WTC11 (cell line): Measurements from ENCODE around the gene TMEM176B. TPM values are rescaled to one million over a fixed set of nuclear protein-coding genes. Genes with fewer than 3 reads are reported as not detected.

Experiments used
- CREM ChIP-seq: sonication (generic); formaldehyde crosslinking; IDR thresholded peaks from 2 replicates; pipeline ENCODE4 v1.8.1; 2022; ENCODE audit warnings: mild to moderate bottlenecking, missing genetic modification reagents, moderate library complexity
- ELF4 ChIP-seq: sonication (generic); formaldehyde crosslinking; IDR thresholded peaks from 2 replicates; pipeline ENCODE4 v1.8.1; 2022; ENCODE audit warnings: low read depth, mild to moderate bottlenecking, moderate library complexity, missing genetic modification reagents
- FOXJ3 ChIP-seq: sonication (generic); formaldehyde crosslinking; IDR thresholded peaks from 2 replicates; pipeline ENCODE4 v1.9.0; 2021; ENCODE audit warnings: missing genetic modification reagents, mild to moderate bottlenecking, borderline replicate concordance
- JAZF1 ChIP-seq: fragments of 250-450 bp; sonication (Bioruptor Pico); IDR thresholded peaks from 2 replicates; pipeline ENCODE4 v1.9.0; 2021; ENCODE audit warnings: moderate library complexity, mild to moderate bottlenecking, inconsistent platforms
- MXD4 ChIP-seq: fragments of 250-450 bp; sonication (Bioruptor Pico); IDR thresholded peaks from 2 replicates; pipeline ENCODE4 v1.8.0; 2021; ENCODE audit warnings: mild to moderate bottlenecking, moderate library complexity, borderline replicate concordance
- TEAD4 ChIP-seq: sonication (generic); formaldehyde crosslinking; IDR thresholded peaks from 2 replicates; pipeline ENCODE4 v1.8.0; 2022; ENCODE audit warnings: mild to moderate bottlenecking, missing genetic modification reagents
- ZNF138 ChIP-seq: sonication (generic); formaldehyde crosslinking; conservative IDR thresholded peaks from 2 replicates; pipeline ENCODE4 v1.8.1; 2022; ENCODE audit warnings: mild to moderate bottlenecking, moderate library complexity, missing genetic modification reagents
- total RNA-seq: library from RNA; stranded (reverse); gene quantifications from 3 replicates; pipeline ENCODE4 v1.2.3, GENCODE V29; 2021
- TF ChIP-seq, protein P1 (sequence below): sonication (generic); formaldehyde crosslinking; conservative IDR thresholded peaks from 2 replicates; pipeline ENCODE4 v1.8.1; 2023; ENCODE audit warnings: mild to moderate bottlenecking, low read depth, missing genetic modification reagents, moderate library complexity
- TF ChIP-seq, protein P2 (sequence below): fragments of 250-450 bp; sonication (Bioruptor Pico); IDR thresholded peaks from 2 replicates; pipeline ENCODE4 v1.9.0; 2021; ENCODE audit warnings: moderate library complexity, mild to moderate bottlenecking, inconsistent platforms, borderline replicate concordance
- TF ChIP-seq, protein P3 (sequence below): fragments of 250-450 bp; sonication (Bioruptor Pico); IDR thresholded peaks from 2 replicates; pipeline ENCODE4 v1.8.0; 2021; ENCODE audit warnings: mild to moderate bottlenecking
- TF ChIP-seq, protein P4 (sequence below): sonication (generic); formaldehyde crosslinking; IDR thresholded peaks from 2 replicates; pipeline ENCODE4 v1.8.1; 2023; ENCODE audit warnings: mild to moderate bottlenecking, moderate library complexity, missing genetic modification reagents
- TF ChIP-seq, protein P5 (sequence below): sonication (generic); formaldehyde crosslinking; IDR thresholded peaks from 2 replicates; pipeline ENCODE4 v1.8.1; 2023; ENCODE audit warnings: mild to moderate bottlenecking, missing genetic modification reagents, moderate library complexity

The TMEM176B gene
- total RNA-seq, 1 experiment from 2014 or later, result 1.0 TPM

DNA sequence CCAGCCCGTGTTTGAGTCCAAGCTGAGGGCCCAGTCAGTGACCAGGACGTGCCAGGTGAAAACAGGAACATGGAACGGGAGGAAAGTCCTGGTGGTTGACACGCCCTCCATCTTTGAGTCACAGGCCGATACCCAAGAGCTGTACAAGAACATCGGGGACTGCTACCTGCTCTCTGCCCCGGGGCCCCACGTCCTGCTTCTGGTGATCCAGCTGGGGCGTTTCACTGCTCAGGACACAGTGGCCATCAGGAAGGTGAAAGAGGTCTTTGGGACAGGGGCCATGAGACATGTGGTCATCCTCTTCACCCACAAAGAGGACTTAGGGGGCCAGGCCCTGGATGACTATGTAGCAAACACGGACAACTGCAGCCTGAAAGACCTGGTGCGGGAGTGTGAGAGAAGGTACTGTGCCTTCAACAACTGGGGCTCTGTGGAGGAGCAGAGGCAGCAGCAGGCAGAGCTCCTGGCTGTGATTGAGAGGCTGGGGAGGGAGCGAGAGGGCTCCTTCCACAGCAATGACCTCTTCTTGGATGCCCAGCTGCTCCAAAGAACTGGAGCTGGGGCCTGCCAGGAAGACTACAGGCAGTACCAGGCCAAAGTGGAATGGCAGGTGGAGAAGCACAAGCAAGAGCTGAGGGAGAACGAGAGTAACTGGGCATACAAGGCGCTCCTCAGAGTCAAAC lies 57.7 kb downstream of the TMEM176B start (continued):
- TF ChIP-seq, protein P1, sequence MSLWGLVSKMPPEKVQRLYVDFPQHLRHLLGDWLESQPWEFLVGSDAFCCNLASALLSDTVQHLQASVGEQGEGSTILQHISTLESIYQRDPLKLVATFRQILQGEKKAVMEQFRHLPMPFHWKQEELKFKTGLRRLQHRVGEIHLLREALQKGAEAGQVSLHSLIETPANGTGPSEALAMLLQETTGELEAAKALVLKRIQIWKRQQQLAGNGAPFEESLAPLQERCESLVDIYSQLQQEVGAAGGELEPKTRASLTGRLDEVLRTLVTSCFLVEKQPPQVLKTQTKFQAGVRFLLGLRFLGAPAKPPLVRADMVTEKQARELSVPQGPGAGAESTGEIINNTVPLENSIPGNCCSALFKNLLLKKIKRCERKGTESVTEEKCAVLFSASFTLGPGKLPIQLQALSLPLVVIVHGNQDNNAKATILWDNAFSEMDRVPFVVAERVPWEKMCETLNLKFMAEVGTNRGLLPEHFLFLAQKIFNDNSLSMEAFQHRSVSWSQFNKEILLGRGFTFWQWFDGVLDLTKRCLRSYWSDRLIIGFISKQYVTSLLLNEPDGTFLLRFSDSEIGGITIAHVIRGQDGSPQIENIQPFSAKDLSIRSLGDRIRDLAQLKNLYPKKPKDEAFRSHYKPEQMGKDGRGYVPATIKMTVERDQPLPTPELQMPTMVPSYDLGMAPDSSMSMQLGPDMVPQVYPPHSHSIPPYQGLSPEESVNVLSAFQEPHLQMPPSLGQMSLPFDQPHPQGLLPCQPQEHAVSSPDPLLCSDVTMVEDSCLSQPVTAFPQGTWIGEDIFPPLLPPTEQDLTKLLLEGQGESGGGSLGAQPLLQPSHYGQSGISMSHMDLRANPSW, result no peak
- no peak for TF ChIP-seq FOXJ3 (CRISPR knock-in tag)
- TF ChIP-seq MXD4 (CRISPR knock-in tag), result no peak
- no peak for TF ChIP-seq ELF4 (CRISPR knock-in tag)
- TF ChIP-seq, protein P2, sequence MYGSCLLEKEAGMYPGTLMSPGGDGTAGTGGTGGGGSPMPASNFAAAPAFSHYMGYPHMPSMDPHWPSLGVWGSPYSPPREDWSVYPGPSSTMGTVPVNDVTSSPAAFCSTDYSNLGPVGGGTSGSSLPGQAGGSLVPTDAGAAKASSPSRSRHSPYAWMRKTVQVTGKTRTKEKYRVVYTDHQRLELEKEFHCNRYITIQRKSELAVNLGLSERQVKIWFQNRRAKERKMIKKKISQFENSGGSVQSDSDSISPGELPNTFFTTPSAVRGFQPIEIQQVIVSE (CRISPR knock-in tag), result no peak
- no peak for TF ChIP-seq CREM (CRISPR knock-in tag)
- TF ChIP-seq JAZF1 (CRISPR knock-in tag), result no peak
- no peak for TF ChIP-seq ZNF138 (CRISPR knock-in tag)
- TF ChIP-seq, protein P3, sequence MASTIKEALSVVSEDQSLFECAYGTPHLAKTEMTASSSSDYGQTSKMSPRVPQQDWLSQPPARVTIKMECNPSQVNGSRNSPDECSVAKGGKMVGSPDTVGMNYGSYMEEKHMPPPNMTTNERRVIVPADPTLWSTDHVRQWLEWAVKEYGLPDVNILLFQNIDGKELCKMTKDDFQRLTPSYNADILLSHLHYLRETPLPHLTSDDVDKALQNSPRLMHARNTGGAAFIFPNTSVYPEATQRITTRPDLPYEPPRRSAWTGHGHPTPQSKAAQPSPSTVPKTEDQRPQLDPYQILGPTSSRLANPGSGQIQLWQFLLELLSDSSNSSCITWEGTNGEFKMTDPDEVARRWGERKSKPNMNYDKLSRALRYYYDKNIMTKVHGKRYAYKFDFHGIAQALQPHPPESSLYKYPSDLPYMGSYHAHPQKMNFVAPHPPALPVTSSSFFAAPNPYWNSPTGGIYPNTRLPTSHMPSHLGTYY (CRISPR knock-in tag), result no peak
- TF ChIP-seq, protein P4, sequence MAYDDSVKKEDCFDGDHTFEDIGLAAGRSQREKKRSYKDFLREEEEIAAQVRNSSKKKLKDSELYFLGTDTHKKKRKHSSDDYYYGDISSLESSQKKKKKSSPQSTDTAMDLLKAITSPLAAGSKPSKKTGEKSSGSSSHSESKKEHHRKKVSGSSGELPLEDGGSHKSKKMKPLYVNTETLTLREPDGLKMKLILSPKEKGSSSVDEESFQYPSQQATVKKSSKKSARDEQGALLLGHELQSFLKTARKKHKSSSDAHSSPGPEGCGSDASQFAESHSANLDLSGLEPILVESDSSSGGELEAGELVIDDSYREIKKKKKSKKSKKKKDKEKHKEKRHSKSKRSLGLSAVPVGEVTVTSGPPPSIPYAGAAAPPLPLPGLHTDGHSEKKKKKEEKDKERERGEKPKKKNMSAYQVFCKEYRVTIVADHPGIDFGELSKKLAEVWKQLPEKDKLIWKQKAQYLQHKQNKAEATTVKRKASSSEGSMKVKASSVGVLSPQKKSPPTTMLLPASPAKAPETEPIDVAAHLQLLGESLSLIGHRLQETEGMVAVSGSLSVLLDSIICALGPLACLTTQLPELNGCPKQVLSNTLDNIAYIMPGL, result no peak
- TF ChIP-seq, protein P5, sequence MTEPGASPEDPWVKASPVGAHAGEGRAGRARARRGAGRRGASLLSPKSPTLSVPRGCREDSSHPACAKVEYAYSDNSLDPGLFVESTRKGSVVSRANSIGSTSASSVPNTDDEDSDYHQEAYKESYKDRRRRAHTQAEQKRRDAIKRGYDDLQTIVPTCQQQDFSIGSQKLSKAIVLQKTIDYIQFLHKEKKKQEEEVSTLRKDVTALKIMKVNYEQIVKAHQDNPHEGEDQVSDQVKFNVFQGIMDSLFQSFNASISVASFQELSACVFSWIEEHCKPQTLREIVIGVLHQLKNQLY (CRISPR knock-in tag), result no peak
- TF ChIP-seq TEAD4 (CRISPR knock-in tag), result no peak

Other genes with a start within 250 kb of the TMEM176B start
- 0.28 to 0.39 TPM (median 0.30 TPM) in 3 replicates for gene GIMAP4, start 233.0 kb downstream of the TMEM176B start, total RNA-seq
- gene GIMAP6, start 168.0 kb downstream of the TMEM176B start, total RNA-seq, result 0.13 to 0.18 TPM (median 0.14 TPM) in 3 replicates
- 0.15 to 0.37 TPM (median 0.18 TPM) in 3 replicates for gene GIMAP2, start 114.7 kb downstream of the TMEM176B start, total RNA-seq
- gene GIMAP1, start 83.8 kb downstream of the TMEM176B start, total RNA-seq, result 0.05 to 0.09 TPM in 2 of 3 replicates, not detected in the other
- gene GIMAP5, start 62.9 kb downstream of the TMEM176B start, total RNA-seq, result 0.24 to 0.46 TPM (median 0.39 TPM) in 3 replicates
- gene TMEM176A, start 405 bp upstream of the TMEM176B start, total RNA-seq, result 0.30 to 0.74 TPM (median 0.64 TPM) in 3 replicates
- 0.17 to 0.39 TPM (median 0.23 TPM) in 3 replicates for gene AOC1, start 52.2 kb upstream of the TMEM176B start, total RNA-seq
- gene KCNH2, start 178.0 kb upstream of the TMEM176B start, total RNA-seq, result 13.9 to 16.2 TPM (median 14.6 TPM) in 3 replicates
- gene NOS3, start 190.7 kb upstream of the TMEM176B start, total RNA-seq, result 5.7 to 7.0 TPM (median 6.6 TPM) in 3 replicates
- 2.4 to 3.8 TPM (median 2.4 TPM) in 3 replicates for gene ATG9B, start 224.1 kb upstream of the TMEM176B start, total RNA-seq
- gene ABCB8, start 228.1 kb upstream of the TMEM176B start, total RNA-seq, result 27.9 to 35.9 TPM (median 28.4 TPM) in 3 replicates
- 3.4 to 5.5 TPM (median 5.2 TPM) in 3 replicates for gene ASIC3, start 248.2 kb upstream of the TMEM176B start, total RNA-seq